ENCODE results near the gene PACSIN1.

DNA sequence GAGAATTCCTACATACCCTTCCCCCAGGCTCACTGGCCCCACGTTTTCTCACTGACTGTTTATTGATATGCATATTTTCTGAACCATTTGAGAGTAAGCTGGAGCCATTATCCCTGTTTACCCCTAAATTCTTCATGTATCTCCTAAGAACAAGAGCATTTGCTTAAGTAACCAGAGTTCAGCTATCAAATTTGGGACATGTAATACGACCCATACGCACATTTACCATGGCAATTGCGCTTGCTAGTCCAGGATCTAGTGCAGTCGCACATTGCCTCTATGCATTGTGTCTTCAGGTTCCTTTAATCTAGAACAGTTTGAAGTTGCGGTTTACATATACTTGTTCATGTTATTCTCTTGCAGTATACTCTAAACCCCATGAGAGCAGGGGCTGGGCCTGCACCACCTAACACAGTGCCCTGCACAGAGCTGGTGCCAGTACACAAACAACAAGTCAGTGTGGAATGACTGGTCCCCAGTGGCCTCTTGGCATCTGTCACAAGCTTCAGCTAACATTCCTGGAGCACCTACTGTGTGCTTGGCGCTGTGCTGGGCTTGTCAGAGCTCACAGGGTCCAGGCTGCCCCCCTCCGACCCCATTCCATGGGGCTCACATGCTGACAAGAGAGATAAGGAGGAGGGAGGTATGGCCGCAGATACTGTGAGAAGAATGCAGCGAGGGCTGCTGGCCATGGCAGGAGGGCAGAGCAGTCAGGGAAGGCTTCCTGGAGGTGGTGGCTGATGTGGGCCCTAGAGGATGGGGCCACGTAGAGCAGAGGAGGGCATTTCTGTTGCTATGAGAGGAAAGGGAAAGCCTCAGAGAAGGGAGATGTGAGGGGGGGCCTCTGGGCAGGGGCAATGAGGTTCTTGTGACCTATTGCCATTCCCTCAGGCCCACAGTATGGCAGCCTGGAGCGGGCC lies 62.1 kb downstream of the PACSIN1 start:
- TF ChIP-seq, protein P1, sequence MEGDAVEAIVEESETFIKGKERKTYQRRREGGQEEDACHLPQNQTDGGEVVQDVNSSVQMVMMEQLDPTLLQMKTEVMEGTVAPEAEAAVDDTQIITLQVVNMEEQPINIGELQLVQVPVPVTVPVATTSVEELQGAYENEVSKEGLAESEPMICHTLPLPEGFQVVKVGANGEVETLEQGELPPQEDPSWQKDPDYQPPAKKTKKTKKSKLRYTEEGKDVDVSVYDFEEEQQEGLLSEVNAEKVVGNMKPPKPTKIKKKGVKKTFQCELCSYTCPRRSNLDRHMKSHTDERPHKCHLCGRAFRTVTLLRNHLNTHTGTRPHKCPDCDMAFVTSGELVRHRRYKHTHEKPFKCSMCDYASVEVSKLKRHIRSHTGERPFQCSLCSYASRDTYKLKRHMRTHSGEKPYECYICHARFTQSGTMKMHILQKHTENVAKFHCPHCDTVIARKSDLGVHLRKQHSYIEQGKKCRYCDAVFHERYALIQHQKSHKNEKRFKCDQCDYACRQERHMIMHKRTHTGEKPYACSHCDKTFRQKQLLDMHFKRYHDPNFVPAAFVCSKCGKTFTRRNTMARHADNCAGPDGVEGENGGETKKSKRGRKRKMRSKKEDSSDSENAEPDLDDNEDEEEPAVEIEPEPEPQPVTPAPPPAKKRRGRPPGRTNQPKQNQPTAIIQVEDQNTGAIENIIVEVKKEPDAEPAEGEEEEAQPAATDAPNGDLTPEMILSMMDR (IDR thresholded peaks at IDR 0.05) = no peak
- TF ChIP-seq POLR2A (IDR thresholded peaks at IDR 0.05) = no peak
